Tibial nerve (tissue), 3 donors: ENCODE measurements around the gene POU3F1.

Experiments used
- CTCF ChIP-seq, 5 experiments: fragments of 200-600 bp in 3 of 5; fragments of 450-650 bp in 2 of 5; sonication (generic) in 3 of 5; IDR thresholded peaks; one replicate each; pipeline ENCODE4 v1.5.1; 2016 to 2019; ENCODE audit warnings: antibody characterized with exemption in 5 of 5, mild to moderate bottlenecking in 3 of 5, moderate library complexity in 2 of 5
- POLR2A ChIP-seq, 2 donors: fragments of 450-650 bp; IDR thresholded peaks; one replicate each; pipeline ENCODE4 v1.6.1; 2017; ENCODE audit warnings: antibody characterized with exemption in 2 of 2, mild to moderate bottlenecking in 2 of 2, moderate library complexity in 2 of 2

- no peak for TF ChIP-seq CTCF (IDR thresholded peaks at IDR 0.05)
- TF ChIP-seq POLR2A (IDR thresholded peaks at IDR 0.05): no peak
Measured at GRCh38 chr1:38095454-38095931, 48.9 kb upstream of the POU3F1 start.
